OCI-LY3 (cell line): ENCODE results near the gene SMIM21.

Experiments used
- H2AFZ ChIP-seq: fragments of 200-600, 300-600 bp; shearing (Covaris generic); 2 replicates; pipeline ENCODE4 v1.6.0; 2014; ENCODE audit warnings: antibody characterized with exemption, low read depth, low read length
- H3K27ac ChIP-seq: fragments of 200-600, 300-600 bp; sonication (generic); 2 replicates; pipeline ENCODE4 v1.5.1; 2014; ENCODE audit warnings: mild to moderate bottlenecking, low read length, moderate library complexity, mixed read lengths
- H3K27me3 ChIP-seq: fragments of 200-600, 300-600 bp; sonication (generic); 2 replicates; pipeline ENCODE4 v1.6.1; 2014; ENCODE audit warnings: low read depth, low read length, mixed read lengths
- H3K36me3 ChIP-seq: fragments of 200-600, 300-600 bp; sonication (generic); replicated peaks from 2 replicates; pipeline ENCODE3; 2014; ENCODE audit warnings: low read depth, low read length, mixed read lengths
- H3K4me1 ChIP-seq: fragments of 300-600, 200-600 bp; sonication (generic); 2 replicates; pipeline ENCODE4 v1.6.1; 2014; ENCODE audit warnings: low read length, mixed read lengths
- H3K4me2 ChIP-seq: fragments of 200-600, 300-600 bp; sonication (generic); 2 replicates; pipeline ENCODE4 v1.6.1; 2014; ENCODE audit warnings: low read length, mixed read lengths
- H3K4me3 ChIP-seq: fragments of 300-600, 200-600 bp; sonication (generic); 2 replicates; pipeline ENCODE4 v1.5.1; 2014; ENCODE audit warnings: antibody characterized with exemption, mild to moderate bottlenecking, low read length, moderate library complexity
- H3K79me2 ChIP-seq: fragments of 300-600, 200-600 bp; shearing (Covaris generic); 2 replicates; pipeline ENCODE4 v1.6.1; 2014; ENCODE audit warnings: mild to moderate bottlenecking, low read length, mixed read lengths
- H3K9ac ChIP-seq: fragments of 300-600, 200-600 bp; shearing (Covaris generic); 2 replicates; pipeline ENCODE4 v1.6.0; 2014; ENCODE audit warnings: mild to moderate bottlenecking, low read length, moderate library complexity
- H3K9me3 ChIP-seq: fragments of 200-600, 300-600 bp; shearing (Covaris generic); 2 replicates; pipeline ENCODE4 v1.6.1; 2014; ENCODE audit warnings: low read length, mixed read lengths; ENCODE audit not compliant: insufficient read depth
- H4K20me1 ChIP-seq: fragments of 200-600, 300-600 bp; sonication (generic); 2 replicates; pipeline ENCODE4 v1.6.1; 2016; ENCODE audit warnings: low read length, mixed read lengths; ENCODE audit not compliant: insufficient read depth
- EZH2phosphoT487 ChIP-seq: fragments of 200-600 bp; shearing (Covaris generic); IDR thresholded peaks from 2 replicates; pipeline ENCODE4 v1.6.1; 2018; ENCODE audit warnings: antibody characterized with exemption, mixed run types, low read depth
- TF ChIP-seq, protein P1 (sequence below): fragments of 200-600, 300-600 bp; sonication (generic); IDR thresholded peaks from 2 replicates; pipeline ENCODE4 v1.5.1; 2014; ENCODE audit warnings: antibody characterized with exemption, low read length, low read depth

SMIM21 gene

DNA sequence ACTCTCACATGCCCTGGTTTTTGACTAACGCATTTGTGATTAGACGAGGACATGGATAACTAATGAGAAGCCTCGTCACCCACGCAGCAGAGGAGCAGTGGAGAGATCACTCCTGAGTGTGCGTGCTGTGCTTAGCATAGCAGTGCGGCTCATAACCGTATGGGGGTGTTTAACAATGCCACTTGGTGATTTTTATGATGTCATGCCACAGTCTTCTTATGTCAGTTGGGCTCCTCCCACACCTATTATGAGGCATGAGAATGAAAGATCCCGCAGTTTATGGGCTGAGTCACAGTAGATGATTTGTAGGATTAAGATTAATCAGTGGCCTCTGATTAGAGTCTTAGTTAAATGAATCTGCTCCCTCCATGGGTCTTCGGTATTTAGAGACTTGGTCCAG, 2.5 kb upstream of the SMIM21 start:
- Histone ChIP-seq H3K36me3 (no peaks in the 10 kb centered on the region), H3K9me3 (no peaks in the 10 kb centered on the region), H3K4me3 (no peak overlapping the region), H3K4me1 (peaks cover 10% of the 10 kb centered on the region), H3K27me3 (peaks cover 16% of the 10 kb centered on the region), H3K4me2 (no peak overlapping the region), H2AFZ (no peak overlapping the region), H4K20me1 (no peaks in the 10 kb centered on the region), H3K9ac (no peak overlapping the region), H3K79me2 (no peaks in the 10 kb centered on the region), H3K27ac (no peak overlapping the region)
- no peak for TF ChIP-seq EZH2phosphoT487
- TF ChIP-seq, protein P1, sequence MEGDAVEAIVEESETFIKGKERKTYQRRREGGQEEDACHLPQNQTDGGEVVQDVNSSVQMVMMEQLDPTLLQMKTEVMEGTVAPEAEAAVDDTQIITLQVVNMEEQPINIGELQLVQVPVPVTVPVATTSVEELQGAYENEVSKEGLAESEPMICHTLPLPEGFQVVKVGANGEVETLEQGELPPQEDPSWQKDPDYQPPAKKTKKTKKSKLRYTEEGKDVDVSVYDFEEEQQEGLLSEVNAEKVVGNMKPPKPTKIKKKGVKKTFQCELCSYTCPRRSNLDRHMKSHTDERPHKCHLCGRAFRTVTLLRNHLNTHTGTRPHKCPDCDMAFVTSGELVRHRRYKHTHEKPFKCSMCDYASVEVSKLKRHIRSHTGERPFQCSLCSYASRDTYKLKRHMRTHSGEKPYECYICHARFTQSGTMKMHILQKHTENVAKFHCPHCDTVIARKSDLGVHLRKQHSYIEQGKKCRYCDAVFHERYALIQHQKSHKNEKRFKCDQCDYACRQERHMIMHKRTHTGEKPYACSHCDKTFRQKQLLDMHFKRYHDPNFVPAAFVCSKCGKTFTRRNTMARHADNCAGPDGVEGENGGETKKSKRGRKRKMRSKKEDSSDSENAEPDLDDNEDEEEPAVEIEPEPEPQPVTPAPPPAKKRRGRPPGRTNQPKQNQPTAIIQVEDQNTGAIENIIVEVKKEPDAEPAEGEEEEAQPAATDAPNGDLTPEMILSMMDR = no peak

- Histone ChIP-seq H3K4me3 (no peak overlapping the region), H3K4me2 (no peak overlapping the region), H3K27ac (no peak overlapping the region), H3K79me2 (no peaks in the 10 kb centered on the region), H3K4me1 (no peaks in the 10 kb centered on the region), H3K9me3 (no peaks in the 10 kb centered on the region), H3K27me3 (peaks cover 9% of the 10 kb centered on the region; the same call in 1 of the 2 replicates), H4K20me1 (no peaks in the 10 kb centered on the region), H3K9ac (no peak overlapping the region), H2AFZ (no peak overlapping the region), H3K36me3 (no peaks in the 10 kb centered on the region)
- TF ChIP-seq, protein P1 = no peak
- TF ChIP-seq EZH2phosphoT487 = no peak
Observed at GRCh38 chr18:75428490-75428889, 987 bp upstream of the SMIM21 start.

DNA sequence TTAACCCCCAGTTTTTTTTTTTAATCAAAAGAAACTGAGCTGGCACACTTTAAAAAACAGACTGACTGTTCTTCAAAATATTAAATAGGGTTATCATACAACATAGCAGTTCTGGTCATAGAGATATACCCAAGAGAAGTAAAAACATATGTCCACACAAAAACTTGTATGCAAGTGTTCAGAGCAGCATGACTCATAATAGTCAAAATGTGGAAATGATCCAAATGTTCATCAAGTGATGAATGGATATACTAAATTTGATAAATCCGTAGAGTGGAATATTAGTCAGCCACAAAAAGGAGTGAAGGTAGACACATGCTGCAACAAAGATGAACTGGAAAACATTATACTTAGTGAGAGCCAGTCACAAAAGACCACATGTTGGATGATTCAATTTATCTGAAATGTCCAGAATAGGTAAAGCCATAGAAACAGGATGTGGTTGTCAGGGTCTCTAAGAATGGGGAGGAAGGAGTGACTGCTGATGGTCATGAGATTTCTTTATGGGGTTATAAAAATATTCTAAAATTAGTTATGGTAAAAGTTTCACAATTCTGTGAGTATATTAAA, 5.1 kb downstream of the SMIM21 start:
- no peaks in the 10 kb centered on the region for H3K4me1 ChIP-seq
- H3K27me3 ChIP-seq = no peaks in the 10 kb centered on the region
- no peaks in the 10 kb centered on the region for H3K9me3 ChIP-seq
- H3K27ac ChIP-seq = no peak overlapping the region
- no peak overlapping the region for H3K4me3 ChIP-seq
- no peaks in the 10 kb centered on the region for H3K36me3 ChIP-seq
- TF ChIP-seq, protein P1 = no peak
- no peak for TF ChIP-seq EZH2phosphoT487
- no peak overlapping the region for H3K9ac ChIP-seq
- no peaks in the 10 kb centered on the region for H4K20me1 ChIP-seq
- H3K4me2 ChIP-seq = no peak overlapping the region
- H2AFZ ChIP-seq = no peak overlapping the region
- H3K79me2 ChIP-seq = no peaks in the 10 kb centered on the region

- Histone ChIP-seq H3K27ac (no peak overlapping the region), H3K27me3 (no peaks in the 10 kb centered on the region)
- TF ChIP-seq, protein P1 = no peak
Observed at GRCh38 chr18:75421656-75422055, 5.8 kb downstream of the SMIM21 start.

More at GRCh38 chr18:75421656-75422055, 5.8 kb downstream of the SMIM21 start:
- no peaks in the 10 kb centered on the region for H3K79me2 ChIP-seq
- H2AFZ ChIP-seq = no peak overlapping the region
- no peak overlapping the region for H3K4me3 ChIP-seq
- H3K9me3 ChIP-seq = no peaks in the 10 kb centered on the region
- H3K9ac ChIP-seq = no peak overlapping the region
- no peaks in the 10 kb centered on the region for H4K20me1 ChIP-seq
- H3K4me2 ChIP-seq = no peak overlapping the region
- no peaks in the 10 kb centered on the region for H3K36me3 ChIP-seq
- H3K4me1 ChIP-seq = no peaks in the 10 kb centered on the region
